Aortic smooth muscle cell (primary cell): ENCODE measurements around the gene PRAMEF1. TPM values are rescaled to one million over a fixed set of nuclear protein-coding genes. Genes with fewer than 3 reads are reported as not detected.

Experiments used
- total RNA-seq: library from RNA; depleted of rRNA; stranded (reverse); fragments of >200 nt; gene quantifications from 2 replicates; pipeline ENCODE4 v1.2.3, GENCODE V29; 2014

PRAMEF1 gene
- total RNA-seq, result not detected in 2 replicates

GRCh38 chr1:12791097-12791496 lies at the start of gene PRAMEF1:
TSS of gene PRAMEF1 (plus strand) at chr1:12791397. CDS start at chr1:12793228, 1,831 bp downstream.

GRCh38 chr1:12745992-12746323 lies 45.2 kb upstream of the PRAMEF1 start, which contains the start of gene CFAP107:
TSS of gene CFAP107 (plus strand) at chr1:12746200. CDS start at chr1:12746431, 231 bp downstream.

GRCh38 chr1:12773438-12773837 lies 17.8 kb upstream of the PRAMEF1 start, which contains the start of gene PRAMEF12:
TSS of gene PRAMEF12 (plus strand) at chr1:12773738. CDS start at chr1:12774868, 1,130 bp downstream.

GRCh38 chr1:12831310-12831709 lies 40.1 kb downstream of the PRAMEF1 start, which contains the start of gene PRAMEF11:
TSS of gene PRAMEF11 (minus strand) at chr1:12831410. CDS start at chr1:12828789, 2,621 bp downstream.

Other genes starting within 250 kb of the PRAMEF1 start
- 37.7 and 61.7 TPM in 2 replicates for gene DHRS3, start 173.2 kb upstream of the PRAMEF1 start, total RNA-seq
- not detected in 2 replicates for gene AADACL4, start 147.3 kb upstream of the PRAMEF1 start, total RNA-seq
- not detected in 2 replicates for gene AADACL3, start 75.3 kb upstream of the PRAMEF1 start, total RNA-seq
- not detected in 2 replicates for gene CFAP107, start 45.2 kb upstream of the PRAMEF1 start, total RNA-seq
- gene PRAMEF12, start 17.7 kb upstream of the PRAMEF1 start, total RNA-seq, result not detected in 2 replicates
- not detected in 2 replicates for gene PRAMEF11, start 40.0 kb downstream of the PRAMEF1 start, total RNA-seq
- not detected in 2 replicates for gene HNRNPCL1, start 57.3 kb downstream of the PRAMEF1 start, total RNA-seq
- gene PRAMEF2, start 65.7 kb downstream of the PRAMEF1 start, total RNA-seq, result not detected in 2 replicates
- gene PRAMEF4, start 94.8 kb downstream of the PRAMEF1 start, total RNA-seq, result not detected in 2 replicates
- gene PRAMEF10, start 106.9 kb downstream of the PRAMEF1 start, total RNA-seq, result not detected in 2 replicates
- not detected in 2 replicates for gene PRAMEF7, start 125.2 kb downstream of the PRAMEF1 start, total RNA-seq
- gene PRAMEF6, start 156.2 kb downstream of the PRAMEF1 start, total RNA-seq, result not detected in 2 replicates